GM20431 (cell line): ENCODE measurements around the gene WDTC1.

Experiments
- in situ Hi-C: fragments of 300-500 bp; cut with MseI, MboI; formaldehyde crosslinking; loops from one replicate; pipeline ENCODE4 v1.15.0; 2020; ENCODE audit warnings: low sequenced_read_pairs; ENCODE audit not compliant: unreplicated experiment

WDTC1 gene

GRCh38 chr1:27330786-27331185, 96.4 kb downstream of the WDTC1 start:
- in situ Hi-C loops = no loop called here

- in situ Hi-C loops = no loop called here
Observed at GRCh38 chr1:27331426-27331825, 97.0 kb downstream of the WDTC1 start.

DNA sequence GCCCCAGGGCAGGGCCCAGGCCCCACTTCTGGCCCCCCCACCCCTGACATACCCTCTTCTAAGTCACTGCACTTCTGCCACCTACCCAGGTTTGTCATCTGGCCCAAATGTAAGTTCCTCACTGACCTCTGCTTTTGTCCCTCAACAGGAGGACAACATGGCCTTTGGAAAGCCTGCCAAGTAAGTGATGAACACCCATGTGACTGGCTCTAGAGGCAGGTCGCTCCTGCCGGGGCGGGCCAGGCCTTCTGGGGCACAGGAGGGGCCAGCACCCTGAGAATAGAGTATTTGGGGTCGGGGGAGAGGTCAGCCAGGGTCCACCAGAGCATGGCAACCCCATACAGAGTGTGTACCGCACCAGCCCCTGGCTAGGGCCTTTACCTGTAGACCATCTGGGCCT, 97.5 kb downstream of the WDTC1 start:
- in situ Hi-C loops = no loop called here

GRCh38 chr1:27332536-27333281, 98.3 kb downstream of the WDTC1 start:
- in situ Hi-C loops = no loop called here

- in situ Hi-C loops = no loop called here
Observed at GRCh38 chr1:27333717-27334279, 99.4 kb downstream of the WDTC1 start.

GRCh38 chr1:27335506-27336422, 101.3 kb downstream of the WDTC1 start:
- in situ Hi-C loops = no loop called here

DNA sequence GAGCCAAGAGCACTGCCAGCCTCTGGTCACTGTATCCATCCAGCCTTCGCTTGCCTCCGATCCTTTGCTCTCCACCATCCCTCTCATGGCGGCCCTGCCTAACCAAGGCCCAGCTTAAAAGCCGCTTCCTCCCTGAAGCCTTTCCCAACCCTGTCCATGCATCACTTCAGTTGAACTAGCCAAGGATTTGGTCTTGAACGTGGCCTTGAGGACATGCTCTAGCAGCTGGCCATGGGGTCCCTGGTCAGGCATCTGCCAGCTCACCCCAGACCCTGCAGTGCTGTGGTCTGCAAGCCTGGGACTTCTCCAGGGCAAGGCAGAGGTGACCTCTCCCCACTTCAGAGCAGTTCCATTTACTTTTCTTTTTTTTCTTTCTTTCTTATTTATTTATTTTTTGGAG, 102.3 kb downstream of the WDTC1 start:
- in situ Hi-C loops = no loop called here

GRCh38 chr1:27338751-27339150, 104.3 kb downstream of the WDTC1 start:
- in situ Hi-C loops = no loop called here

- in situ Hi-C loops = no loop called here
Observed at GRCh38 chr1:27339213-27339612, 104.8 kb downstream of the WDTC1 start.

GRCh38 chr1:27341525-27342252, 107.3 kb downstream of the WDTC1 start, which contains the start of gene SYTL1:
SYTL1 (plus strand) TSS chr1:27342022; CDS start chr1:27345335, 3,313 bp downstream.
- in situ Hi-C loops = no loop called here

GRCh38 chr1:27342391-27342777, 108.0 kb downstream of the WDTC1 start:
- in situ Hi-C loops = no loop called here

DNA sequence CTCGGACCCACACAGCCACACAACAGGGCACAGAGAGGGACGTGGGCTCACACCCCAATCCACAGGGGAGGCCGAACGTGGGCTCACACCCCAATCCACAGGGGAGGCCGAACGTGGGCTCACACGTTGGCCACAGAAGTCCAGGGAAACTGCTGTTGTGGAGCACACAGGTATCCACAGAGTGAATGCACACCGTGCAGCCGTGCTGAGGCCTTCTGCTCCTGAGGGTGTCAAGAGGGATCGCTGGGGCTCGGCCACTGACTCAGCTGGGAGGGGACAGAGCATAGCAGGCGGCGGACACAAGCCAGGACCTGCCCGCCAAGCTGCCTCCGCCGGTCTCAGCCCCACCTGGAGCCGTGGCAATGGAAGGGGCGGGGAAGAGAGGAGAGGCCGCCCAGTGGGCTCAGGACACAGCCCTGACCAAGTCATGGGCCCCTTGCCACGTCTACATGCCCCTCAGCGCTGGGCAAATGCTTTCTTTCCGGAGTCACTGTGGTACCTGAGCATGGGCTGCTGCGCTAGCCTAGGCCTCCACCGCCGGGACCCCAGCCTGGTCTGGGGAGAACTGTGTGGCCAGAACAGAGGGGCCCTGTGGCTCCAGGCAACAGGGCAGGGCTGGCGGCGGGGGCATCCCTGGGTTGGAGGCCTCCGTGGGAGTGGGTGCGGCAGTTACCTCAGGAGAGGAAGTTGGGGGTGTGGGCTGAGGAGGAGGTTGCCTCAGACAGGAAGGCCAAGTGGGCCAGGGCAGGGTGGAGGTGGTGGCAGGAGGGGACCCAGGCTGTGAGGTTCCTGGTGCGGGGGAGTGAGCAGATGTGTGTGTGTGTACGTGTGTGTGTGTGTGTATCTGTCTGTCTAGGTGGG, 108.6 kb downstream of the WDTC1 start:
- in situ Hi-C loops = no loop called here

GRCh38 chr1:27343639-27344025, 109.2 kb downstream of the WDTC1 start:
- in situ Hi-C loops = no loop called here

GRCh38 chr1:27345272-27345671, 110.8 kb downstream of the WDTC1 start:
- in situ Hi-C loops = no loop called here

- in situ Hi-C loops = no loop called here
Observed at GRCh38 chr1:27346357-27346756, 111.9 kb downstream of the WDTC1 start.

- in situ Hi-C loops = no loop called here
Observed at GRCh38 chr1:27346991-27347624, 112.7 kb downstream of the WDTC1 start.

DNA sequence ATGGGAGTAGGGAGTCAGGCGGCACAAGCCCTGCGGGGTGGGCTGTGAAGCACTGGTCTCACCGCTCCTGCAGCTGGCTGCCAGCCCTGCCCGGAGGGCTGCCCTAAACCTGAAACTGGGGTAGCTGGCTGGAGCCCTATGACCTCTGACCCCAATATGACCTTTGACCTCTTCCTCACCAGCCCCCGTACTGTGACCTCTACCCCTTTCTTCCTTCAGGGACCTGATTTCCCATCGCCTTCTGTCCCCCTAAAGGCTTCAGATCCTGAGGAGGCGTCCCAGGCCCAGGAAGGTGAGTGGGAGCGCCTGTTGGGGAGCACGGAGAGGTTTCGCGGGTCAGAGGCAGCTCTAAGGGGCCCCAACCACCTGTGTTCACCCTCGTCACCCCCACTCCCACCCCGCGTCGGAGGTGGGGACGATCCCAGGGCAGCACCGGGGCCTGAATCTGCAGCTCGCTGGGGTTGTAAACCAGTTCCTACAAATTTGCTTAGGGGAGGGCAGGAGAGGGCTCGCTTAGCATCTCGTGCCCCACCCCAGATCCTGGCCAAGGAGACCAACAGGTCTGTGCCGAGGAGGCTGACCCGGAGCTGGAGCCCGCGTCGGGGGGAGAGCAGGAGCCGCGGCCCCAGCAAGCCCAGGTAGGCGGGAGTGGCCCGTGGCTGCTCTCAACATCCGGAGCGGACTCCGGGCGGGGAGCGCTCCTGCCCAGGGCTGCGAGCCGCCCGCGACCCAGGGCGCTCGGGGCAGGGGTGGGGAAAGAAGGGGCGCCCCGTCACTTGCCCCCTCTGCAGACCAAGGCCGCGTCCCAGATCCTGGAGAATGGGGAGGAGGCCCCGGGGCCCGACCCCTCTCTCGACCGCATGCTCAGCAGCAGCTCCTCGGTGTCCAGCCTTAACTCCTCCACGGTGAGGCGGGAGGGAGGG, 114.7 kb downstream of the WDTC1 start:
- in situ Hi-C loops = no loop called here
